HG03045 (cell line): ENCODE results near the gene MIGA1.
"Not testable (repeated sequence)": the region's sequence is repeated elsewhere in the genome, so short reads cannot be mapped to it uniquely, and the experiment has no call there.

Source experiments
- ATAC-seq: cut with Tn5 transposase; IDR thresholded peaks from one replicate; pipeline ENCODE4 v1.9.1; 2021; ENCODE audit warnings: mild to moderate bottlenecking, moderate library complexity; ENCODE audit not compliant: unreplicated experiment

MIGA1 gene

GRCh38 chr1:77796695-77797405, 17.4 kb downstream of the MIGA1 start:
- ATAC-seq, result no peak

- no peak for ATAC-seq
These were observed 18.5 kb downstream of the MIGA1 start for GRCh38 chr1:77797991-77798390.

- no peak for ATAC-seq
These were observed 22.6 kb downstream of the MIGA1 start for GRCh38 chr1:77802026-77802425.

- no peak for ATAC-seq
These were observed 23.9 kb downstream of the MIGA1 start for GRCh38 chr1:77803371-77803770.

- ATAC-seq, result not testable (repeated sequence)
These were observed 30.5 kb downstream of the MIGA1 start for GRCh38 chr1:77809787-77810462.

- ATAC-seq, result not testable (repeated sequence)
These were observed 32.1 kb downstream of the MIGA1 start for GRCh38 chr1:77811589-77811988.

- ATAC-seq, result no peak
These were observed 38.1 kb downstream of the MIGA1 start for GRCh38 chr1:77817368-77818209.

- ATAC-seq, result no peak
These were observed 40.7 kb downstream of the MIGA1 start for GRCh38 chr1:77820121-77820520.

GRCh38 chr1:77824079-77824478, 44.6 kb downstream of the MIGA1 start:
- ATAC-seq, result no peak

- no peak for ATAC-seq
These were observed 45.2 kb downstream of the MIGA1 start for GRCh38 chr1:77824694-77825093.

GRCh38 chr1:77825131-77825709, 45.8 kb downstream of the MIGA1 start:
- ATAC-seq, result no peak

GRCh38 chr1:77826851-77827250, 47.4 kb downstream of the MIGA1 start:
- ATAC-seq, result not testable (repeated sequence)

GRCh38 chr1:77828098-77828497, 48.6 kb downstream of the MIGA1 start:
- no peak for ATAC-seq

GRCh38 chr1:77829851-77830250, 50.4 kb downstream of the MIGA1 start:
- ATAC-seq, result no peak

GRCh38 chr1:77830946-77831345, 51.5 kb downstream of the MIGA1 start:
- no peak for ATAC-seq

- no peak for ATAC-seq
These were observed 52.1 kb downstream of the MIGA1 start for GRCh38 chr1:77831566-77831965.

GRCh38 chr1:77831976-77832711, 52.7 kb downstream of the MIGA1 start:
- no peak for ATAC-seq

- ATAC-seq, result no peak
These were observed 53.5 kb downstream of the MIGA1 start for GRCh38 chr1:77832901-77833300.

- no peak for ATAC-seq
These were observed 54.2 kb downstream of the MIGA1 start for GRCh38 chr1:77833521-77834100.

GRCh38 chr1:77834771-77835334, 55.4 kb downstream of the MIGA1 start:
- ATAC-seq, result no peak
